GM21447 (cell line): ENCODE results near the gene APOC1.
"Not testable (repeated sequence)": the region's sequence is repeated elsewhere in the genome, so short reads cannot be mapped to it uniquely, and the experiment has no call there.

ENCODE experiments used
- ATAC-seq: cut with Tn5 transposase; IDR thresholded peaks from one replicate; pipeline ENCODE4 v1.9.1; 2021; ENCODE audit not compliant: unreplicated experiment

APOC1 gene

GRCh38 chr19:44914433-44915206, at the start of gene APOC1:
APOC1 (plus strand) TSS chr19:44914608; CDS start chr19:44914892, 284 bp downstream.
- peak; percentile 96 for ATAC-seq

- no peak for ATAC-seq
Observed at GRCh38 chr19:44865196-44865767, 49.1 kb upstream of the APOC1 start.

GRCh38 chr19:44866664-44867063, 47.7 kb upstream of the APOC1 start:
- ATAC-seq, result no peak

GRCh38 chr19:44867578-44867977, 46.8 kb upstream of the APOC1 start:
- ATAC-seq, result no peak

GRCh38 chr19:44869733-44870470, 44.5 kb upstream of the APOC1 start:
- ATAC-seq, result no peak

- ATAC-seq, result no peak
Observed at GRCh38 chr19:44871809-44872208, 42.6 kb upstream of the APOC1 start.

- ATAC-seq, result no peak
Observed at GRCh38 chr19:44872661-44873060, 41.7 kb upstream of the APOC1 start.

- ATAC-seq, result no peak
Observed at GRCh38 chr19:44874317-44874716, 40.1 kb upstream of the APOC1 start.

GRCh38 chr19:44875666-44876451, 38.5 kb upstream of the APOC1 start:
- no peak for ATAC-seq

- ATAC-seq, result no peak
Observed at GRCh38 chr19:44876930-44877535, 37.4 kb upstream of the APOC1 start.

- ATAC-seq, result no peak
Observed at GRCh38 chr19:44878120-44878865, 36.1 kb upstream of the APOC1 start.

- ATAC-seq, result no peak
Observed at GRCh38 chr19:44879309-44880065, 34.9 kb upstream of the APOC1 start.

- ATAC-seq, result no peak
Observed at GRCh38 chr19:44882063-44882462, 32.3 kb upstream of the APOC1 start.

GRCh38 chr19:44882619-44883397, 31.6 kb upstream of the APOC1 start:
- ATAC-seq, result not testable (repeated sequence)

- no peak for ATAC-seq
Observed at GRCh38 chr19:44883922-44884321, 30.5 kb upstream of the APOC1 start.

GRCh38 chr19:44884566-44884965, 29.8 kb upstream of the APOC1 start:
- no peak for ATAC-seq

- ATAC-seq, result no peak
Observed at GRCh38 chr19:44886141-44886540, 28.3 kb upstream of the APOC1 start.

GRCh38 chr19:44887648-44888047, 26.8 kb upstream of the APOC1 start:
- no peak for ATAC-seq

GRCh38 chr19:44888335-44888734, 26.1 kb upstream of the APOC1 start:
- ATAC-seq, result not testable (repeated sequence)
